Peyer's patch (tissue), 4 donors: ENCODE measurements around the gene ADAMTS2. TPM values are rescaled to one million over a fixed set of nuclear protein-coding genes. Genes with fewer than 3 reads are reported as not detected.
A peak's percentile ranks its signal among the peaks of the same experiment; 100 is the strongest.

Source experiments
- DNase-seq, 3 donors: peaks; one replicate each; pipeline ENCODE4 v3.0.0-alpha.2; 2017 to 2019
- H3K27ac ChIP-seq, 4 donors: fragments of 200-600 bp; sonication (generic); one replicate each; pipeline ENCODE4 v1.5.1; 2016 to 2019
- H3K27me3 ChIP-seq, 2 donors: fragments of 200-600 bp; sonication (generic); one replicate each; pipeline ENCODE4 v1.5.1; 2019
- H3K36me3 ChIP-seq, 3 donors: fragments of 200-600 bp; sonication (generic); one replicate each; pipeline ENCODE4 v1.5.1; 2016 to 2019
- H3K4me1 ChIP-seq, 4 donors: fragments of 200-600 bp; sonication (generic); one replicate each; pipeline ENCODE4 v1.5.1; 2016 to 2019
- H3K4me3 ChIP-seq, 4 donors: fragments of 200-600 bp; sonication (generic); 1 replicate in 3 of 4; 2 replicates in 1 of 4; pipeline ENCODE4 v1.5.1; 2016 to 2019; ENCODE audit warnings: mild to moderate bottlenecking in 1 of 4
- H3K9me3 ChIP-seq, 4 donors: fragments of 200-600 bp; sonication (generic); one replicate each; pipeline ENCODE4 v1.5.1; 2016 to 2019; ENCODE audit warnings: mild to moderate bottlenecking in 1 of 4
- POLR2A ChIP-seq, 2 donors: fragments of 450-650 bp; IDR thresholded peaks; one replicate each; pipeline ENCODE4 v1.5.1; 2017; ENCODE audit warnings: antibody characterized with exemption in 2 of 2, mild to moderate bottlenecking in 2 of 2, moderate library complexity in 2 of 2
- total RNA-seq, 4 donors: library from RNA; depleted of rRNA; stranded (reverse); fragments of >200 nt; gene quantifications; one replicate each; pipeline ENCODE4 v1.1.0, GENCODE V29; 2016
- TF ChIP-seq, protein P1 (sequence below), 6 experiments: fragments of 450-650 bp in 4 of 6; fragments of 200-600 bp in 2 of 6; sonication (generic) in 1 of 6; IDR thresholded peaks; one replicate each; pipeline ENCODE4 v1.5.1; 2017 to 2019; ENCODE audit warnings: antibody characterized with exemption in 6 of 6, mild to moderate bottlenecking in 3 of 6, moderate library complexity in 1 of 6

Gene ADAMTS2
- total RNA-seq, 4 donors from 2014 or later: 5.3 to 90.0 (median 9.5) TPM

DNA sequence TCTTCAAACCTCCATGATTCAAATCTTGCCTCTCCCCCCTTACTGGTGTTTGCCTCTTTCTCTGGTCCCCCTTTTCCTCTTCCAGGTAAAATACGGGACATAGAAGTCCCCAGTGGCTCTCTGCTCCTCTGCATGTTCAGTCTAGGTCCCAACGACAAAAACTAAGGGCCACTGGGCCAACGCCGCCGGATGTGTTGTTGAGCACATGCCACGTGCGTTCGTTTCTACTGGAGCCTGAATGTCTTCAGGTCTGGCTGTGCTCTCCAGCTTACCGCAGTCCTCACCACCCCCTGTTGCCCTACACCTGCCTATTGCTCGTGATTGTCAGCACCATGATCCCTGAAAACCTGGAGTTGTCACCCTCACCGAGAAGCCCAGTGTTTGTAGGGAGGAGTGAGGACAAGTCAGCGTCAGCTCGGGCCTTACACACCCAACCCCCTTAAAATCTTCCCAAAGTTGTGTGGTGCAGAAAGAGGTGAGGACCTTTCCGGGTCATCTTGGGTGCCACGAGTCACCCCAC lies 2.8 kb upstream of the ADAMTS2 start:
- no peaks in the 10 kb centered on the region for H3K9me3 ChIP-seq
- no peaks in the 10 kb centered on the region for H3K36me3 ChIP-seq
- H3K27ac ChIP-seq: no peak overlapping the region
- no peak for DNase-seq
- TF ChIP-seq POLR2A (IDR thresholded peaks at IDR 0.05): no peak
- TF ChIP-seq, protein P1, sequence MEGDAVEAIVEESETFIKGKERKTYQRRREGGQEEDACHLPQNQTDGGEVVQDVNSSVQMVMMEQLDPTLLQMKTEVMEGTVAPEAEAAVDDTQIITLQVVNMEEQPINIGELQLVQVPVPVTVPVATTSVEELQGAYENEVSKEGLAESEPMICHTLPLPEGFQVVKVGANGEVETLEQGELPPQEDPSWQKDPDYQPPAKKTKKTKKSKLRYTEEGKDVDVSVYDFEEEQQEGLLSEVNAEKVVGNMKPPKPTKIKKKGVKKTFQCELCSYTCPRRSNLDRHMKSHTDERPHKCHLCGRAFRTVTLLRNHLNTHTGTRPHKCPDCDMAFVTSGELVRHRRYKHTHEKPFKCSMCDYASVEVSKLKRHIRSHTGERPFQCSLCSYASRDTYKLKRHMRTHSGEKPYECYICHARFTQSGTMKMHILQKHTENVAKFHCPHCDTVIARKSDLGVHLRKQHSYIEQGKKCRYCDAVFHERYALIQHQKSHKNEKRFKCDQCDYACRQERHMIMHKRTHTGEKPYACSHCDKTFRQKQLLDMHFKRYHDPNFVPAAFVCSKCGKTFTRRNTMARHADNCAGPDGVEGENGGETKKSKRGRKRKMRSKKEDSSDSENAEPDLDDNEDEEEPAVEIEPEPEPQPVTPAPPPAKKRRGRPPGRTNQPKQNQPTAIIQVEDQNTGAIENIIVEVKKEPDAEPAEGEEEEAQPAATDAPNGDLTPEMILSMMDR (IDR thresholded peaks at IDR 0.05): no peak
- peaks cover 0 to 18% (median 3%) of the 10 kb centered on the region in 4 donors for H3K4me1 ChIP-seq
- no peaks in the 10 kb centered on the region for H3K27me3 ChIP-seq
- H3K4me3 ChIP-seq: no peak overlapping the region

DNA sequence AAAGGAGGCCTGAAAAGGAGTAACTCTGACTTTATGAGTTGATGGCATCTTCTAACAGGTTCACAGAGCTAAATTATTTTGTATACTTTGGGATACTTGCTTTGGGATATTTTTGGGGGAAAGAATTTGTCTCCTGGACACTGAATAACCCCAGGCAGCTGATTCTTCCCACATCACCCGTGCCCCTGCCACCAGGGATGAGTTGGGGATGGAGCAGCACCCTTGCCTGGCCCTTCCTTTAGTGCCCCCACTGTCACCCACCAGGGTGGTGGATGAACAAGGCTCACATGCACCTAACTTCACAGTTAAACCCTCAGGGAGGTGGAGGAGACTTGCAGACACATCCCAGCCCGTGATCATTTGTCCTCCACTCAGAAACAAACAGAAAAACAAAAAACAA lies 2.3 kb upstream of the ADAMTS2 start:
- DNase-seq: no peak
- Histone ChIP-seq H3K27me3 (no peaks in the 10 kb centered on the region), H3K9me3 (no peaks in the 10 kb centered on the region)

DNA sequence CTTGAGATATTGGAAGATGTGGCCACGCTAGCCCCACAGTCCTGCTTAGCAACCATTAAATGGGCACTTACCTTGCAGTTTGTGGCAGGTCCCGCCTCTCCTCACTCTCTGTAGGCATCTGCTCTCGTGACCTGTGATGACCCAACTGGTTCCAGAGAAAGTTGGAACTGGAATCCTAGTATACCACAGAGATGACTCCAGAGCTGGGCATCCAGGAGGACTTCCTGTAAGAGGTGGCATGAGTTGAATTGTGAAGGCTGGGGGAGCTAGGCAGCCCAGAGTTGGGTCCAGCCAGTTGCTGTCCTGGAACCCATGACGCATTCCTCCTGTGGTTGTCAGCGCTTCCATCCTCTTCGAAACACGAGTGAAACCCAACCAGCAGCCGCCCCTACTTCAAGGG lies 1.6 kb upstream of the ADAMTS2 start:
- H3K36me3 ChIP-seq: no peaks in the 10 kb centered on the region
- no peaks in the 10 kb centered on the region for H3K9me3 ChIP-seq
- H3K4me1 ChIP-seq: peaks cover 0 to 18% (median 3%) of the 10 kb centered on the region in 4 donors
- TF ChIP-seq POLR2A (IDR thresholded peaks at IDR 0.05): no peak
- TF ChIP-seq, protein P1 (IDR thresholded peaks at IDR 0.05): no peak
- H3K27me3 ChIP-seq: no peaks in the 10 kb centered on the region
- no peak for DNase-seq
- no peak overlapping the region for H3K4me3 ChIP-seq
- no peak overlapping the region for H3K27ac ChIP-seq

More for the DNA sequence above, 2.3 kb upstream of the ADAMTS2 start:
- Histone ChIP-seq H3K4me1 (peaks cover 0 to 18% (median 3%) of the 10 kb centered on the region in 4 donors), H3K36me3 (no peaks in the 10 kb centered on the region), H3K4me3 (no peak overlapping the region), H3K27ac (no peak overlapping the region)
- TF ChIP-seq, protein P1 (IDR thresholded peaks at IDR 0.05): no peak
- TF ChIP-seq POLR2A (IDR thresholded peaks at IDR 0.05): no peak

DNA sequence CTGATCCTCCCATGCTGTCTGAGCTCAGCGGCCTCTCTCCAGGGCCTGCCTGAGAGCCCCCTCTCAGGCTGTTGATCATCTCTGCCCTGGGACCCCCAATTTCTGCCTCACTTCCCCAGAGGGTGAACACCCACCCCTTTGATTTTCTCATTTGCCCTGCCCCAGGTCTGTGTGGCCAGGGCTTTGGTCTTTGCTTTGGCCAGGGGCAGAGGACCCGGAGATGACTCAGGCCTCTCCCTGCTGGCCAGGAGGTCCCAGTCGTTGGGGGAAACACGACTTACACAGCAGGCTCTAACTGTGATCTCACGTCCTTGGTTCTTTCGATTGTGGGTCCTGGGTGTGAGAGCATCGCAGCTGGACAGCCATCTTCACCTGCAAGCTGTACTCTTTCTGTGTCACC lies 1.1 kb upstream of the ADAMTS2 start:
- no peak for DNase-seq
- no peak overlapping the region for H3K4me3 ChIP-seq
- no peaks in the 10 kb centered on the region for H3K36me3 ChIP-seq
- H3K27me3 ChIP-seq: no peaks in the 10 kb centered on the region
- peak overlapping the region in 1 of 4 donors; percentile 75 for H3K27ac ChIP-seq
- peaks cover 0 to 18% (median 3%) of the 10 kb centered on the region in 4 donors for H3K4me1 ChIP-seq
- H3K9me3 ChIP-seq: no peaks in the 10 kb centered on the region
- TF ChIP-seq POLR2A (IDR thresholded peaks at IDR 0.05): no peak
- TF ChIP-seq, protein P1 (IDR thresholded peaks at IDR 0.05): no peak

DNA sequence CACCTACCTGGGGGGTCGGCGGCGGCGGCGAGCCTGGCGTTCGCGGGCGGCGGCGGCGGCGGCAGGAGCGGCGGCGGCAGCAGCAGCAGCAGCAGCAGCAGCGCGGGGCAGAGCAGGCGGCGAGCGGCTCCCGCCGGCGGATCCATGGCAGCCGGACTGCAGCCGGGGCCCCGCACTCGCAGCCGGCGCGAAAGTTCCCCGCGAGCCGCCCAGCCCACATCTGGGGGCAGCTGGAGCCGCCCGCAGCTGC lies 153 bp downstream of the ADAMTS2 start:
- Histone ChIP-seq H3K27ac (peak overlapping the region; percentile 43 to 77 (median 59)), H3K4me1 (peaks cover 0 to 18% (median 3%) of the 10 kb centered on the region in 4 donors), H3K4me3 (peak overlapping the region; percentile 33 to 65 (median 48)), H3K36me3 (no peaks in the 10 kb centered on the region), H3K9me3 (no peaks in the 10 kb centered on the region), H3K27me3 (no peaks in the 10 kb centered on the region)
- no peak for DNase-seq
- TF ChIP-seq, protein P1 (IDR thresholded peaks at IDR 0.05): no peak
- TF ChIP-seq POLR2A (IDR thresholded peaks at IDR 0.05): no peak
